Peyer's patch (tissue), 4 donors: Measurements from ENCODE around the gene FRMD7. TPM values are rescaled to one million over a fixed set of nuclear protein-coding genes. Genes with fewer than 3 reads are reported as not detected.

Experiments used
- DNase-seq, 3 donors: peaks; one replicate each; pipeline ENCODE4 v3.0.0-alpha.2; 2017 to 2019
- H3K27ac ChIP-seq, 4 donors: fragments of 200-600 bp; sonication (generic); one replicate each; pipeline ENCODE4 v1.5.1; 2016 to 2019
- H3K27me3 ChIP-seq, 2 donors: fragments of 200-600 bp; sonication (generic); one replicate each; pipeline ENCODE4 v1.5.1; 2019
- H3K36me3 ChIP-seq, 3 donors: fragments of 200-600 bp; sonication (generic); one replicate each; pipeline ENCODE4 v1.5.1; 2016 to 2019
- H3K4me1 ChIP-seq, 4 donors: fragments of 200-600 bp; sonication (generic); one replicate each; pipeline ENCODE4 v1.5.1; 2016 to 2019
- H3K4me3 ChIP-seq, 4 donors: fragments of 200-600 bp; sonication (generic); 1 replicate in 3 of 4; 2 replicates in 1 of 4; pipeline ENCODE4 v1.5.1; 2016 to 2019; ENCODE audit warnings: mild to moderate bottlenecking in 1 of 4
- H3K9me3 ChIP-seq, 4 donors: fragments of 200-600 bp; sonication (generic); one replicate each; pipeline ENCODE4 v1.5.1; 2016 to 2019; ENCODE audit warnings: mild to moderate bottlenecking in 1 of 4
- CTCF ChIP-seq, 6 experiments: fragments of 450-650 bp in 4 of 6; fragments of 200-600 bp in 2 of 6; sonication (generic) in 1 of 6; IDR thresholded peaks; one replicate each; pipeline ENCODE4 v1.5.1; 2017 to 2019; ENCODE audit warnings: antibody characterized with exemption in 6 of 6, mild to moderate bottlenecking in 3 of 6, moderate library complexity in 1 of 6
- POLR2A ChIP-seq, 2 donors: fragments of 450-650 bp; IDR thresholded peaks; one replicate each; pipeline ENCODE4 v1.5.1; 2017; ENCODE audit warnings: antibody characterized with exemption in 2 of 2, mild to moderate bottlenecking in 2 of 2, moderate library complexity in 2 of 2
- total RNA-seq, 4 donors: library from RNA; depleted of rRNA; stranded (reverse); fragments of >200 nt; gene quantifications; one replicate each; pipeline ENCODE4 v1.1.0, GENCODE V29; 2016

The FRMD7 gene
- total RNA-seq, 4 donors from 2014 or later: not detected

DNA sequence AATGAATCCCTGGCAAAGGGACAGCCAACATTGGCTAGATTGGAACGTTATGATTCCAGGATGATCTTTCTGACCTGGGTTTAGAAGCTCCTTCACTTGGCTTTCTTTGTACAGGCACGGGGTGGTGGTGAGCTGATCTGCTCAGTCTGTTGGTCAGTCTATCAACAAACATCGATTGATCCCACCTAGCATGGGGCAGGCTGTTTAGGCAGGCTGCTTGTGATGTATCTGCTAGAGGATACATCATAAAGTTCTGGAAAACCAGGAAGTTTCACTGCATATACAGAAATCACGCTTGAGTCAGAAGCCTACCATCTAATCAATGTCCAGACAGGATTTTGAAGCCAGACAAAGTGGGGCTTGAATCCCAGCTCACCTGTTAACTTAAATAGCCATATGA lies 6.9 kb downstream of the FRMD7 start:
- H3K4me3 ChIP-seq: no peak overlapping the region
- H3K36me3 ChIP-seq: no peaks in the 10 kb centered on the region
- no peaks in the 10 kb centered on the region for H3K9me3 ChIP-seq
- no peak for DNase-seq
- no peaks in the 10 kb centered on the region for H3K27me3 ChIP-seq
- TF ChIP-seq CTCF (IDR thresholded peaks at IDR 0.05) (no peak), POLR2A (IDR thresholded peaks at IDR 0.05) (no peak)
- H3K4me1 ChIP-seq: no peaks in the 10 kb centered on the region
- H3K27ac ChIP-seq: no peak overlapping the region

DNA sequence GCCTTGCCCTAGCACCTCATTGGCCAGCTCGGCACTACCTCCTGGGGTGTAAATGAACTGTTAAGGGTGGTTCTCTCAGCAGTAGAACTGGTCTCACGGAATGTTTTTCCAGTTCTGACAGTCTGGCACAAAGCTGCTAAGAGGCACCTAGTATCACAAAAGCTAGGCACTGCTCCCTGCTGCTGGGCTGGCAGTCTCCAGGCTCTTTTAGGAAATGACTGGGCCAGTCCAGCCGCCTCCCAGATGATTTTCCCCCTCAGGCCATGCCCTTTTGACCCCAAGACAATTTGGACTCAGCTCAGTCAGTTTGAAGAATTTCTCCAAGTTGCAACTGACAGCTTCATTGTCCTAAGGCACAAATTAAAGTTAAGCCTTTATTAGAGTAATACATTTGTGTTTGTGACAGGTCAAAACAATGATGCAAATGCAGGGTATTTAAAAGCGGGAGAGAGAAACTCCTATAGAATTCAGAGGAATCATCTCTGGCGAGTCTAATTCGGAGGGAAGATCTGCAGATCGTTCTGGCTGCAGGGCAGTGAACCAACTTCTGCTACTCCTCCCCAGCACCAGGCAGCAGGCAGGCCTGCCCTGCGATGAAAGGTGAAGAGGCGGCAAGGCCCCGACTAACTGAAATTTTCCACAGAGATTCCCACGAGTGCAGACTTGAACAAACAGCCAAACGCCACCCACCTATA lies 7.9 kb downstream of the FRMD7 start:
- H3K27me3 ChIP-seq: no peaks in the 10 kb centered on the region
- H3K36me3 ChIP-seq: no peaks in the 10 kb centered on the region
- no peaks in the 10 kb centered on the region for H3K9me3 ChIP-seq
- no peak overlapping the region for H3K27ac ChIP-seq
- no peaks in the 10 kb centered on the region for H3K4me1 ChIP-seq
- no peak for DNase-seq
- no peak for TF ChIP-seq CTCF (IDR thresholded peaks at IDR 0.05)
- TF ChIP-seq POLR2A (IDR thresholded peaks at IDR 0.05): no peak
- no peak overlapping the region for H3K4me3 ChIP-seq

DNA sequence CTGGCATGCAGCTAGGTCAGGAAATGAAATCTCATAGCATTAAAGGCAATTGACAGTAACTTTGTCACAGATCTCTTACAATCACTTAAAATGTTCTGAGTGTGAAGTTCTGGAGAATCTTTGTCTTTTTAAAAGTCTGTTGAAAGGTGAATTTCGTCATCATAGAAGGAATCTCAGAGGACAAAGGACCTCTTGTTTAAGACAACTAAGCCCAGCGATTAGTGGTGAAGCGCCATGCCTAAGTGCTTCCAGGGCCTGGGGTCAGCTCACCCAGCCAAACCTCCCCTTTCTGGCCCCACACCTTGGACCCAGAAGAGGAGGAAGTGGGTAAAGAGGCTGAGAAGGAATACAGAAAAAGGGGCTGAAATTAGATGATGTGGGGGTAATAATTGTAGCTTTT lies 8.5 kb downstream of the FRMD7 start:
- Histone ChIP-seq H3K9me3 (no peaks in the 10 kb centered on the region), H3K27me3 (no peaks in the 10 kb centered on the region), H3K27ac (no peak overlapping the region), H3K4me1 (no peaks in the 10 kb centered on the region), H3K36me3 (no peaks in the 10 kb centered on the region), H3K4me3 (no peak overlapping the region)
- TF ChIP-seq CTCF (IDR thresholded peaks at IDR 0.05) (no peak), POLR2A (IDR thresholded peaks at IDR 0.05) (no peak)
- no peak for DNase-seq

DNA sequence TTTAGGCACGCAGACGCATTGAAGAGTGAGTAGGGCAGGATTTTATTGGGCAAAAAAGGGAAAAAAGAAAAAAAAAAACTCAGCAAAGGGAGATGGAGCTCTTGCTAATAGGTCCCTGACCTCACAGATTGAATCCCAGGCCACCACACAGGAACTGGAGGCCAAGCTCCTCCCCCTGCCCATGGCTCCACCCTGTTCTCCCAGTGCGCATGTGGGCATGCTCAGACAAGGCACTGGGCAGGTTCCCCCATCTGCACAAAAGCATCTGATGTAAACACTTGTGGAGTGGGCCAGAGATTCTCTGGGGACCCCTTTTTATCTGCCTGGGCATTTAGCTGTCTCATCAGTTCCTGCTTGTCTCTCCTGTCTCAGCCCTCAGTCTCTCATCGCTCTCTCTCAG lies 9.5 kb downstream of the FRMD7 start:
- Histone ChIP-seq H3K9me3 (no peaks in the 10 kb centered on the region), H3K4me3 (no peak overlapping the region), H3K36me3 (no peaks in the 10 kb centered on the region), H3K4me1 (no peaks in the 10 kb centered on the region), H3K27ac (no peak overlapping the region), H3K27me3 (no peaks in the 10 kb centered on the region)
- DNase-seq: no peak
- TF ChIP-seq CTCF (IDR thresholded peaks at IDR 0.05) (no peak), POLR2A (IDR thresholded peaks at IDR 0.05) (no peak)

- H3K27ac ChIP-seq: no peak overlapping the region
- no peak for DNase-seq
- H3K27me3 ChIP-seq: no peaks in the 10 kb centered on the region
- no peaks in the 10 kb centered on the region for H3K36me3 ChIP-seq
- TF ChIP-seq CTCF (IDR thresholded peaks at IDR 0.05) (no peak), POLR2A (IDR thresholded peaks at IDR 0.05) (no peak)
- H3K4me1 ChIP-seq: no peaks in the 10 kb centered on the region
- H3K9me3 ChIP-seq: no peaks in the 10 kb centered on the region
- no peak overlapping the region for H3K4me3 ChIP-seq
These were observed 12.0 kb downstream of the FRMD7 start for GRCh38 chrX:132115792-132116191.

DNA sequence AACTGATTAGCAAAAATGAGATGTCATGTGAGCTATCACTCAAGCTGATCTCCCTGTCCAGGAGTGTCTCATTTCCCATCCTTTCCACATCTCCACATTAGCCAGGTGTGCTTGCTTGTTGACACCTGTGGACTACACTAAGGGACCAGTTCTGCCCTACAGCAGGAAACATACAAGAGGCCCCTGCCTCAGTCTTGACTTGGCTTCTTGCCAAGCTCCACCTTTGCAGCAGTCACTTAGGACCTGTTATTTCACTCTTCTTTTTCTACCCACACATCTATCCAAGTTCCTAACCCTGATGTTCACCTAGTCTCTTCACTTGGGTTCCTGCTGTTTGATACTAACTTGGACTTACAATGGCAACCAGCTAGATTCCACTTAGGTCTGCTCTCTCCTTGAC lies 13.2 kb downstream of the FRMD7 start:
- Histone ChIP-seq H3K36me3 (no peaks in the 10 kb centered on the region), H3K27me3 (no peaks in the 10 kb centered on the region), H3K4me3 (no peak overlapping the region), H3K9me3 (no peaks in the 10 kb centered on the region), H3K27ac (no peak overlapping the region), H3K4me1 (no peaks in the 10 kb centered on the region)
- DNase-seq: no peak
- TF ChIP-seq POLR2A (IDR thresholded peaks at IDR 0.05) (no peak), CTCF (IDR thresholded peaks at IDR 0.05) (no peak)
